H1 (cell line): Measurements from ENCODE around the gene CMIP. TPM values are rescaled to one million over a fixed set of nuclear protein-coding genes. Genes with fewer than 3 reads are reported as not detected.

Experiments
- CTCF ChIA-PET: fragments of 300-600 bp; sonication (Branson Sonifier 250); formaldehyde crosslinking; loops from one replicate; lab custom pipeline; 2021; ENCODE audit not compliant: partially characterized antibody; lab: Charles Lee
- POLR2A ChIA-PET: fragments of 300-600 bp; sonication (Branson Sonifier 250); formaldehyde crosslinking; loops from one replicate; lab custom pipeline; 2021; ENCODE audit warnings: inconsistent platforms; ENCODE audit not compliant: partially characterized antibody; lab: Charles Lee
- DNase-seq, 2 experiments: peaks; one replicate each; pipeline versions ENCODE4 v3.0.0 to v3.0.0-alpha.2; 2010 to 2022; ENCODE audit warnings: low spot score in 2 of 2, low read depth in 1 of 2, mixed read lengths in 1 of 2
- FAIRE-seq: peaks from 2 replicates; lab custom pipeline; 2011; peaks lifted over from hg19 to GRCh38; lab: Jason Lieb, UNC
- H2AFZ ChIP-seq: 2 replicates; pipeline ENCODE4 v1.8.1; 2012; ENCODE audit warnings: low read length, inconsistent platforms
- H2AK5ac ChIP-seq: 2 replicates; pipeline ENCODE4 v1.6.1; 2013; ENCODE audit warnings: low read depth, low read length
- H2BK120ac ChIP-seq: replicated peaks from 2 replicates; pipeline ENCODE3; 2013; ENCODE audit warnings: low read depth, low read length, inconsistent platforms
- H2BK12ac ChIP-seq: 2 replicates; pipeline ENCODE4 v1.6.1; 2013; ENCODE audit warnings: low read depth, low read length
- H2BK15ac ChIP-seq: 2 replicates; pipeline ENCODE4 v1.6.1; 2013; ENCODE audit warnings: low read length
- H2BK20ac ChIP-seq: 2 replicates; pipeline ENCODE4 v1.6.1; 2013; ENCODE audit warnings: low read length
- H2BK5ac ChIP-seq: 2 replicates; pipeline ENCODE4 v1.6.1; 2013; ENCODE audit warnings: low read depth, low read length
- H3K14ac ChIP-seq: 2 replicates; pipeline ENCODE4 v1.6.1; 2013; ENCODE audit warnings: inconsistent platforms; ENCODE audit not compliant: insufficient read length
- H3K18ac ChIP-seq: 2 replicates; pipeline ENCODE4 v1.6.1; 2013; ENCODE audit warnings: low read length; ENCODE audit errors: extremely low read depth
- H3K23ac ChIP-seq: 2 replicates; pipeline ENCODE4 v1.6.1; 2013; ENCODE audit warnings: inconsistent platforms; ENCODE audit not compliant: insufficient read length
- H3K23me2 ChIP-seq: 2 replicates; pipeline ENCODE4 v1.6.1; 2013; ENCODE audit warnings: low read depth, low read length
- H3K27ac ChIP-seq: 2 replicates; pipeline ENCODE4 v1.6.1; 2011; ENCODE audit warnings: low read depth, low read length, inconsistent platforms
- H3K27me3 ChIP-seq, 4 experiments: replicated peaks in 1 of 4; 1 replicate in 1 of 4; 2 replicates in 3 of 4; pipeline versions ENCODE4 v1.6.1 to v1.8.1; 2011 to 2013; ENCODE audit warnings: low read length in 3 of 4, mild to moderate bottlenecking in 3 of 4, inconsistent platforms in 2 of 4, mixed read lengths in 2 of 4, moderate library complexity in 1 of 4; ENCODE audit not compliant: control insufficient read depth in 3 of 4, insufficient read depth in 3 of 4; ENCODE audit errors: extremely low read depth in 1 of 4
- H3K36me3 ChIP-seq, 4 experiments: 2 replicates each; pipeline versions ENCODE4 v1.6.1 to v1.8.1; 2011 to 2013; ENCODE audit warnings: mild to moderate bottlenecking in 4 of 4, low read length in 3 of 4, moderate library complexity in 2 of 4, control low read depth in 1 of 4, inconsistent platforms in 1 of 4; ENCODE audit not compliant: insufficient read depth in 4 of 4, control insufficient read depth in 2 of 4
- H3K4ac ChIP-seq: replicated peaks from 2 replicates; pipeline ENCODE3; 2013; ENCODE audit warnings: low read length, low read depth, mixed read lengths, inconsistent platforms; ENCODE audit not compliant: insufficient read length
- H3K4me1 ChIP-seq, 4 experiments: replicated peaks in 1 of 4; 1 replicate in 1 of 4; 2 replicates in 3 of 4; pipeline versions ENCODE4 v1.6.1 to v1.8.1; 2011 to 2013; ENCODE audit warnings: low read length in 3 of 4, inconsistent platforms in 2 of 4, mixed read lengths in 1 of 4; ENCODE audit not compliant: insufficient read depth in 4 of 4, control insufficient read depth in 3 of 4
- H3K4me2 ChIP-seq, 2 experiments: 2 replicates each; pipeline versions ENCODE4 v1.6.1 to v1.8.1; 2011 to 2013; ENCODE audit warnings: low read depth in 2 of 2, low read length in 2 of 2, control low read depth in 1 of 2, inconsistent platforms in 1 of 2, mild to moderate bottlenecking in 1 of 2; ENCODE audit not compliant: insufficient read depth in 1 of 2
- H3K4me3 ChIP-seq, 4 experiments: fragments of 200-600, 300-600 bp in 1 of 4; sonication (generic), shearing (Covaris generic), sonication (Bioruptor Twin) in 1 of 4; 2 replicates each; pipeline versions ENCODE4 v1.5.1 to v1.8.1; 2011 to 2016; ENCODE audit warnings: low read length in 4 of 4, low read depth in 3 of 4, control low read depth in 2 of 4, inconsistent platforms in 2 of 4, mild to moderate bottlenecking in 2 of 4, mixed read lengths in 1 of 4, moderate library complexity in 1 of 4; ENCODE audit not compliant: insufficient read depth in 2 of 4; ENCODE audit errors: extremely low read depth in 1 of 4
- H3K56ac ChIP-seq: replicated peaks from 2 replicates; pipeline ENCODE3; 2013; ENCODE audit warnings: low read depth, mild to moderate bottlenecking, mixed read lengths, low read length, inconsistent platforms; ENCODE audit not compliant: insufficient read length
- H3K79me1 ChIP-seq: 2 replicates; pipeline ENCODE4 v1.6.1; 2013; ENCODE audit warnings: low read depth, low read length, control low read depth
- H3K79me2 ChIP-seq, 2 experiments: 2 replicates each; pipeline versions ENCODE4 v1.6.1 to v1.8.1; 2012 to 2013; ENCODE audit warnings: low read length in 2 of 2, mild to moderate bottlenecking in 2 of 2, inconsistent platforms in 1 of 2; ENCODE audit not compliant: insufficient read depth in 2 of 2, control insufficient read depth in 1 of 2
- H3K9ac ChIP-seq, 4 experiments: replicated peaks in 1 of 4; 1 replicate in 1 of 4; 2 replicates in 3 of 4; pipeline versions ENCODE4 v1.6.1 to v1.8.1; 2011 to 2013; ENCODE audit warnings: low read depth in 3 of 4, low read length in 3 of 4, control low read depth in 2 of 4, mild to moderate bottlenecking in 2 of 4, moderate library complexity in 2 of 4, inconsistent platforms in 1 of 4; ENCODE audit errors: extremely low read depth in 1 of 4
- H3K9me3 ChIP-seq, 2 experiments: 2 replicates each; pipeline versions ENCODE4 v1.6.1 to v1.8.1; 2012 to 2013; ENCODE audit warnings: mild to moderate bottlenecking in 2 of 2, moderate library complexity in 2 of 2, control low read depth in 1 of 2, inconsistent platforms in 1 of 2, low read depth in 1 of 2, low read length in 1 of 2, mixed read lengths in 1 of 2; ENCODE audit not compliant: insufficient read depth in 2 of 2
- H4K20me1 ChIP-seq, 2 experiments: replicated peaks in 1 of 2; 2 replicates each; pipeline versions ENCODE3 to v1.8.1; 2011 to 2013; ENCODE audit warnings: inconsistent platforms in 2 of 2, low read length in 2 of 2, mild to moderate bottlenecking in 1 of 2; ENCODE audit not compliant: insufficient read depth in 2 of 2, control insufficient read depth in 1 of 2
- H4K5ac ChIP-seq: 2 replicates; pipeline ENCODE4 v1.6.1; 2013; ENCODE audit warnings: low read length, low read depth, mixed read lengths, inconsistent platforms; ENCODE audit not compliant: insufficient read length
- H4K8ac ChIP-seq: 2 replicates; pipeline ENCODE4 v1.8.0; 2013; ENCODE audit warnings: mild to moderate bottlenecking, moderate library complexity, low read length, inconsistent platforms; ENCODE audit not compliant: insufficient read depth; ENCODE audit errors: extremely low read depth
- H4K91ac ChIP-seq: replicated peaks from 2 replicates; pipeline ENCODE3; 2013; ENCODE audit warnings: low read length, mixed read lengths, inconsistent platforms; ENCODE audit not compliant: insufficient read length
- EZH2 ChIP-seq: fragments of 200-600 bp; sonication (generic); IDR thresholded peaks from 2 replicates; pipeline ENCODE4 v1.7.1; 2012; ENCODE audit warnings: low read depth, mild to moderate bottlenecking, moderate library complexity, low read length, inconsistent platforms; ENCODE audit not compliant: severe bottlenecking
- FOSL1 ChIP-seq: IDR thresholded peaks from 2 replicates; pipeline ENCODE4 v1.6.1; 2011; ENCODE audit warnings: mild to moderate bottlenecking, low read depth, low read length, moderate library complexity; ENCODE audit not compliant: insufficient read depth
- KDM1A ChIP-seq: fragments of 200-600, 300-600 bp; sonication (generic); IDR thresholded peaks from 2 replicates; pipeline ENCODE4 v1.7.1; 2016; ENCODE audit warnings: mild to moderate bottlenecking, low read length, borderline replicate concordance
- KDM5A ChIP-seq: fragments of 200-600 bp; IDR thresholded peaks from 2 replicates; pipeline ENCODE4 v1.7.1; 2012; ENCODE audit warnings: mild to moderate bottlenecking, low read length, inconsistent platforms, mixed read lengths
- RAD21 ChIP-seq, 2 experiments: IDR thresholded peaks in 1 of 2; conservative IDR thresholded peaks in 1 of 2; 2 replicates each; pipeline ENCODE4 v1.6.1; 2011; ENCODE audit warnings: low read depth in 2 of 2, low read length in 2 of 2, improper control_type of control experiment in 1 of 2, inconsistent platforms in 1 of 2, mild to moderate bottlenecking in 1 of 2, moderate library complexity in 1 of 2
- TEAD4 ChIP-seq: IDR thresholded peaks from 2 replicates; pipeline ENCODE4 v1.6.1; 2012; ENCODE audit warnings: low read depth, low read length, inconsistent platforms, mixed read lengths
- WGBS, 2 experiments: shearing (Covaris generic) in 1 of 2; methylation state at CpG; one replicate each; pipeline versions ENCODE4 v1.1.6 to v1.1.7; 2013 to 2015; ENCODE audit warnings: low lambda C conversion rate in 2 of 2, mixed read lengths in 2 of 2, inconsistent platforms in 1 of 2, low coverage in 1 of 2, missing lambda C conversion rate in 1 of 2; ENCODE audit not compliant: insufficient replicate concordance in 2 of 2, insufficient coverage in 1 of 2, insufficient read length in 1 of 2; ENCODE audit errors: extremely low coverage in 1 of 2, missing lambda C conversion rate in 1 of 2; 5-methylcytosine and 5-hydroxymethylcytosine counted together
- polyA plus RNA-seq, 7 experiments: library from polyadenylated mRNA; depleted of rRNA in 3 of 7; stranded (reverse) in 5 of 7; unstranded in 2 of 7; fragments of >200 nt in 5 of 7; fragments of 200-250 nt in 2 of 7; gene quantifications; 1 replicate in 5 of 7; 2 replicates in 1 of 7; 4 replicates in 1 of 7; pipeline versions ENCODE4 v1.2.1 to v1.2.3, GENCODE V29; 2011 to 2013; ENCODE audit warnings: missing spikeins in 2 of 7, mixed read lengths in 2 of 7
- total RNA-seq: library from RNA; stranded (reverse); fragmentation: NEBNext Ultra II Directional; extraction: Animal tissue kit (Norgen Biotek cat#: 25700); gene quantifications from 2 replicates; pipeline ENCODE4 v1.2.1, GENCODE V29; 2021
- TF ChIP-seq, protein P1 (sequence below): IDR thresholded peaks from 2 replicates; pipeline ENCODE4 v1.6.1; 2012; ENCODE audit warnings: inconsistent platforms
- TF ChIP-seq, protein P2 (sequence below): IDR thresholded peaks from 2 replicates; pipeline ENCODE4 v1.6.1; 2011; ENCODE audit warnings: low read depth, mild to moderate bottlenecking, low read length; ENCODE audit not compliant: insufficient read depth
- TF ChIP-seq, protein P3 (sequence below): IDR thresholded peaks from 2 replicates; pipeline ENCODE4 v1.6.1; 2012; ENCODE audit warnings: inconsistent platforms

CMIP gene
- total and polyA plus RNA-seq, 2 of the 8 experiments (the other 6 are each of a cell fraction or from before 2014, with no cell fraction given) = 7.9 to 53.2 TPM

DNA sequence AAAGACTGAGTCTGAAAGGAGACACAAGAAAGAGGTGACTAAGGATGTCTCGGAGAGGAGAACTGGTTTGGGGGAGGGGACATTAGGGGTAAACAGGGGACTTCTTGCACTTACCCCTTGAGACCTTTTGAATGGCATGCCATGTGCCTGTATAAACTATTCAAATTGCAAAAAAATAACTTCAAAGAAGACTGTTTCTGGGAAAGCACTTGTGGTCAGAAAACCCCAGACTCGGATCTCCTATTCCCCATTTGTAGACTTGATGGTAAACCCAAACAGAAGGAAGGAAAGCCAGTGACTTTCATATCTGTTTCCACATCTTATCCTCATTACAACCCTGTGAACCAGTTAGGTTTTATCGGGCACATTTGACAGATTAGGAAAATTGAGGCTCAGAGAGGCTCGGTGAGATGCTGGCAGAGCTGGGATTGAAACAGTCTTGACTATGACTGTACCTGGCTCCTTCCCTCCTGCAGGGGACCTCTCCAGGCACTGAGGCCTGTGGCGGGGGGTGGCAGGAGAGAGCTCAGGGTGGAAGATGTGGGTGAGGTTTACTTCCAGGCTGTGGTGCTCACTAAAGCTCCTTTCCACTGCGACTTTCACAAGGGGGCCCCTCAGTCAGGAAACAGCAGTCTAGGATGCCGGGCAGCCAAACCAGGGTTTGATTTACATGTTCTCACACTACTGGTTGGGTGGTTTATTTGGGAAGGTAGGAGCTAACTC is 304.0 kb downstream of the CMIP start:
- Histone ChIP-seq H3K4ac (no peak overlapping the region), H3K27ac (no peak overlapping the region), H3K4me1 (peaks cover 0 to 4% (median under 1%) of the 10 kb centered on the region in 4 experiments; a peak in 4 of 7 replicates), H4K20me1 (no peaks in the 10 kb centered on the region), H3K18ac (no peak overlapping the region), H3K4me2 (0 out of 4 replicates have a peak overlapping the region, but pooled peaks of 1 of the 2 experiments have one; percentile 12), H4K8ac (no peak overlapping the region), H2AK5ac (no peak overlapping the region), H2BK120ac (no peak overlapping the region), H2AFZ (peak overlapping the region; percentile 14; the same call in 1 of the 2 replicates), H3K9ac (no peak overlapping the region; a peak in 1 of 7 replicates), H3K79me2 (no peaks in the 10 kb centered on the region), H3K79me1 (no peaks in the 10 kb centered on the region), H4K5ac (no peak overlapping the region), H2BK5ac (no peak overlapping the region), H2BK12ac (no peak overlapping the region), H4K91ac (no peak overlapping the region), H3K14ac (no peak overlapping the region), H3K23me2 (no peaks in the 10 kb centered on the region; the same call in 1 of the 2 replicates), H3K56ac (no peak overlapping the region), H3K27me3 (no peaks in the 10 kb centered on the region), H3K36me3 (no peaks in the 10 kb centered on the region), H3K4me3 (no peak overlapping the region), H2BK20ac (no peak overlapping the region), H3K23ac (no peak overlapping the region), H3K9me3 (no peaks in the 10 kb centered on the region), H2BK15ac (no peak overlapping the region)
- 78% methylated on average over 7 of the region's 7 CpGs; no CpG with 5 or more reads in 1 of the 2 experiments for WGBS, 2 experiments
- ChIA-PET CTCF (interaction anchor here (0.6 to 2.3 kb wide), 9 partner anchors 9 to 345 kb away, joined by 3 to 8 read pairs (median 4); no protein-coding TSS in a partner anchor), POLR2A (no interaction called here)
- no peak for DNase-seq
- FAIRE-seq = no peak
- TF ChIP-seq FOSL1 (no peak), EZH2 (no peak), KDM1A (0 out of 2 replicates have a peak, but pooled peaks have one; percentile 12), KDM5A (no peak), RAD21 (IDR thresholded peaks at IDR 0.05 in 1 of 2, conservative IDR thresholded peaks at IDR 0.05 in 1 of 2; ENCODE audit: low read depth in 2 of 2, low read length in 2 of 2) (peak in 1 of 2 experiments; percentile 15; a peak in 1 of 4 replicates), TEAD4 (no peak)
- TF ChIP-seq, protein P1, sequence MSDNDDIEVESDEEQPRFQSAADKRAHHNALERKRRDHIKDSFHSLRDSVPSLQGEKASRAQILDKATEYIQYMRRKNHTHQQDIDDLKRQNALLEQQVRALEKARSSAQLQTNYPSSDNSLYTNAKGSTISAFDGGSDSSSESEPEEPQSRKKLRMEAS = no peak
- TF ChIP-seq, protein P2, sequence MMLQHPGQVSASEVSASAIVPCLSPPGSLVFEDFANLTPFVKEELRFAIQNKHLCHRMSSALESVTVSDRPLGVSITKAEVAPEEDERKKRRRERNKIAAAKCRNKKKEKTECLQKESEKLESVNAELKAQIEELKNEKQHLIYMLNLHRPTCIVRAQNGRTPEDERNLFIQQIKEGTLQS = no peak
- TF ChIP-seq, protein P3, sequence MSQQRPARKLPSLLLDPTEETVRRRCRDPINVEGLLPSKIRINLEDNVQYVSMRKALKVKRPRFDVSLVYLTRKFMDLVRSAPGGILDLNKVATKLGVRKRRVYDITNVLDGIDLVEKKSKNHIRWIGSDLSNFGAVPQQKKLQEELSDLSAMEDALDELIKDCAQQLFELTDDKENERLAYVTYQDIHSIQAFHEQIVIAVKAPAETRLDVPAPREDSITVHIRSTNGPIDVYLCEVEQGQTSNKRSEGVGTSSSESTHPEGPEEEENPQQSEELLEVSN = no peak
